Activated T-helper 17 cell treated with anti-CD3 and anti-CD28 coated beads, Interleukin-2, amount 50 U/mL, for 72 hours (primary cell): ENCODE measurements around the gene LTO1. TPM values are rescaled to one million over a fixed set of nuclear protein-coding genes. Genes with fewer than 3 reads are reported as not detected.

ENCODE experiments used
- ATAC-seq: fragments of 150-1000 bp; cut with Tn5 transposase; replicated peaks from 2 replicates; pipeline ENCODE4 v1.10.0; 2021; ENCODE audit warnings: mild to moderate bottlenecking, moderate library complexity
- H3K27ac Mint-ChIP-seq: one replicate; pipeline ENCODE4 v1.8.0; 2022; ENCODE audit warnings: mixed read lengths
- H3K27me3 Mint-ChIP-seq: one replicate; pipeline ENCODE4 v1.8.0; 2022; ENCODE audit warnings: mixed read lengths
- H3K36me3 Mint-ChIP-seq: one replicate; pipeline ENCODE4 v1.8.0; 2022; ENCODE audit warnings: low read depth, mild to moderate bottlenecking, mixed read lengths
- H3K4me1 Mint-ChIP-seq: one replicate; pipeline ENCODE4 v1.8.0; 2022; ENCODE audit warnings: mixed read lengths
- H3K4me3 Mint-ChIP-seq: one replicate; pipeline ENCODE4 v1.8.0; 2022; ENCODE audit warnings: mild to moderate bottlenecking, mixed read lengths
- H3K9me3 Mint-ChIP-seq: one replicate; pipeline ENCODE4 v1.8.0; 2022; ENCODE audit warnings: mixed read lengths
- total RNA-seq, 2 donors: library from RNA; stranded (reverse); gene quantifications; one replicate each; pipeline ENCODE4 v1.2.3, GENCODE V29; 2022

The LTO1 gene
- total RNA-seq, 2 donors from 2014 or later, result 20.4 to 25.6 TPM

GRCh38 chr11:69617220-69617619 is 57.9 kb downstream of the LTO1 start:
- peaks cover 23% of the 10 kb centered on the region for H3K27me3 Mint-ChIP-seq
- H3K36me3 Mint-ChIP-seq, result no peaks in the 10 kb centered on the region
- H3K9me3 Mint-ChIP-seq, result no peaks in the 10 kb centered on the region
- H3K27ac Mint-ChIP-seq, result no peak overlapping the region
- no peaks in the 10 kb centered on the region for H3K4me1 Mint-ChIP-seq
- H3K4me3 Mint-ChIP-seq, result no peak overlapping the region
- no peak for ATAC-seq

Other genes starting within 250 kb of the LTO1 start
- gene LINC01488, start 193.7 kb downstream of the LTO1 start, total RNA-seq, result not detected
- gene CCND1, start 34.2 kb downstream of the LTO1 start, total RNA-seq, result 1 to 10 TPM in 1 of 2 donors, under 1 TPM in 1; 0.82 to 3.7 TPM
- not detected for gene FGF19, start 28.7 kb upstream of the LTO1 start, total RNA-seq
- gene FGF4, start 100.0 kb upstream of the LTO1 start, total RNA-seq, result not detected
- not detected for gene FGF3, start 144.1 kb upstream of the LTO1 start, total RNA-seq